ENCODE measurements around the gene MOV10. TPM values are rescaled to one million over a fixed set of nuclear protein-coding genes. Genes with fewer than 3 reads are reported as not detected.

MOV10 gene
- total and polyA plus RNA-seq, 9 of the 15 experiments (the other 6 are each of a cell fraction or from before 2014, with no cell fraction given): 16.7 to 105 (median 49.5) TPM

- TF ChIP-seq TBL1XR1 (IDR thresholded peaks at IDR 0.05; ENCODE audit: low read length in 2 of 2): peak; percentile 64 to 97; a peak in 2 of 4 replicates
- TF ChIP-seq HMBOX1 (IDR thresholded peaks at IDR 0.05): 0 out of 2 replicates have a peak, but pooled peaks have one; percentile 49
- TF ChIP-seq MYC (IDR thresholded peaks at IDR 0.05; ENCODE audit: low read depth, low read length): no peak; the same call in 1 of the 2 replicates
- no peak; the same call in 1 of the 2 replicates for TF ChIP-seq MYC (CRISPR knock-in tag; IDR thresholded peaks at IDR 0.05; ENCODE audit: borderline replicate concordance, low read depth)
- TF ChIP-seq DACH1 (IDR thresholded peaks at IDR 0.05; ENCODE audit: partially characterized antibody): peak; percentile 86
- peak; percentile 63 for TF ChIP-seq MEIS2 (IDR thresholded peaks at IDR 0.05; ENCODE audit: partially characterized antibody)
- peak; percentile 88 for TF ChIP-seq CC2D1A (IDR thresholded peaks at IDR 0.05)
- TF ChIP-seq ZNF282 (CRISPR knock-in tag; IDR thresholded peaks at IDR 0.05): no peak
- peak; percentile 59; the same call in 1 of the 2 replicates for TF ChIP-seq POLR2H (tag; IDR thresholded peaks at IDR 0.05; ENCODE audit: low read depth)
- peak in 1 of 2 experiments; percentile 88 for TF ChIP-seq TEAD1 (CRISPR knock-in tag; IDR thresholded peaks at IDR 0.05)
- peak; percentile 43 for TF ChIP-seq SAP30 (IDR thresholded peaks at IDR 0.05; ENCODE audit: borderline replicate concordance, insufficient read depth, low read depth, low read length, poor library complexity, severe bottlenecking)
- no peak for TF ChIP-seq NCOA4 (IDR thresholded peaks at IDR 0.05; ENCODE audit: partially characterized antibody)
- TF ChIP-seq CCNT2 (IDR thresholded peaks at IDR 0.05; ENCODE audit: borderline replicate concordance, extremely low read depth, insufficient read length, low read depth, low read length): peak; percentile 92
- TF ChIP-seq, protein P1, sequence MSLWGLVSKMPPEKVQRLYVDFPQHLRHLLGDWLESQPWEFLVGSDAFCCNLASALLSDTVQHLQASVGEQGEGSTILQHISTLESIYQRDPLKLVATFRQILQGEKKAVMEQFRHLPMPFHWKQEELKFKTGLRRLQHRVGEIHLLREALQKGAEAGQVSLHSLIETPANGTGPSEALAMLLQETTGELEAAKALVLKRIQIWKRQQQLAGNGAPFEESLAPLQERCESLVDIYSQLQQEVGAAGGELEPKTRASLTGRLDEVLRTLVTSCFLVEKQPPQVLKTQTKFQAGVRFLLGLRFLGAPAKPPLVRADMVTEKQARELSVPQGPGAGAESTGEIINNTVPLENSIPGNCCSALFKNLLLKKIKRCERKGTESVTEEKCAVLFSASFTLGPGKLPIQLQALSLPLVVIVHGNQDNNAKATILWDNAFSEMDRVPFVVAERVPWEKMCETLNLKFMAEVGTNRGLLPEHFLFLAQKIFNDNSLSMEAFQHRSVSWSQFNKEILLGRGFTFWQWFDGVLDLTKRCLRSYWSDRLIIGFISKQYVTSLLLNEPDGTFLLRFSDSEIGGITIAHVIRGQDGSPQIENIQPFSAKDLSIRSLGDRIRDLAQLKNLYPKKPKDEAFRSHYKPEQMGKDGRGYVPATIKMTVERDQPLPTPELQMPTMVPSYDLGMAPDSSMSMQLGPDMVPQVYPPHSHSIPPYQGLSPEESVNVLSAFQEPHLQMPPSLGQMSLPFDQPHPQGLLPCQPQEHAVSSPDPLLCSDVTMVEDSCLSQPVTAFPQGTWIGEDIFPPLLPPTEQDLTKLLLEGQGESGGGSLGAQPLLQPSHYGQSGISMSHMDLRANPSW (CRISPR knock-in tag; IDR thresholded peaks at IDR 0.05): peak; percentile 54; the same call in 1 of the 2 replicates
- TF ChIP-seq KLF10 (CRISPR knock-in tag; IDR thresholded peaks at IDR 0.05): no peak
- peak; percentile 10; the same call in 1 of the 2 replicates for TF ChIP-seq KLF6 (CRISPR knock-in tag; IDR thresholded peaks at IDR 0.05; ENCODE audit: borderline replicate concordance)
- no peak for TF ChIP-seq TAF7 (tag; IDR thresholded peaks at IDR 0.05)
Measured at GRCh38 chr1:112700290-112701226, 26.1 kb downstream of the MOV10 start (continued).
